Stomach (tissue), 9 donors: ENCODE measurements around the gene PLXNB2. TPM values are rescaled to one million over a fixed set of nuclear protein-coding genes. Genes with fewer than 3 reads are reported as not detected.
A peak's percentile ranks its signal among the peaks of the same experiment; 100 is the strongest.

ENCODE experiments used
- DNase-seq, 2 donors: peaks; one replicate each; pipeline versions ENCODE4 v3.0.0 to v3.0.0-alpha.2; 2013 to 2019
- H3K27ac ChIP-seq, 5 donors: fragments of 200-600 bp in 4 of 5; sonication (generic) in 4 of 5; one replicate each; pipeline ENCODE4 v1.5.1; 2013 to 2019; ENCODE audit warnings: mild to moderate bottlenecking in 1 of 5, moderate library complexity in 1 of 5
- H3K27me3 ChIP-seq, 3 donors: fragments of 200-600 bp; sonication (generic); one replicate each; pipeline ENCODE4 v1.5.1; 2017 to 2019; ENCODE audit warnings: mixed run types in 1 of 3
- H3K36me3 ChIP-seq, 4 donors: fragments of 200-600 bp; sonication (generic); 1 replicate in 3 of 4; 2 replicates in 1 of 4; pipeline ENCODE4 v1.5.1; 2016 to 2019
- H3K4me1 ChIP-seq, 4 donors: fragments of 200-600 bp; sonication (generic); one replicate each; pipeline ENCODE4 v1.5.1; 2016 to 2019
- H3K4me3 ChIP-seq, 4 donors: fragments of 200-600 bp; sonication (generic) in 3 of 4; one replicate each; pipeline ENCODE4 v1.5.1; 2016 to 2019; ENCODE audit warnings: mild to moderate bottlenecking in 1 of 4
- H3K9me3 ChIP-seq, 4 donors: fragments of 200-600 bp; sonication (generic); one replicate each; pipeline ENCODE4 v1.5.1; 2016 to 2019
- EP300 ChIP-seq: sonication (generic); formaldehyde crosslinking; IDR thresholded peaks from one replicate; pipeline ENCODE4 v1.6.1; 2017; ENCODE audit warnings: antibody characterized with exemption
- POLR2A ChIP-seq, 4 donors: fragments of 450-650 bp; IDR thresholded peaks; one replicate each; pipeline ENCODE4 v1.6.1; 2016; ENCODE audit warnings: antibody characterized with exemption in 4 of 4, control low read depth in 2 of 4, mild to moderate bottlenecking in 1 of 4, moderate library complexity in 1 of 4
- POLR2AphosphoS5 ChIP-seq, 3 donors: sonication (generic); formaldehyde crosslinking; IDR thresholded peaks; one replicate each; pipeline ENCODE4 v1.6.1; 2016; ENCODE audit warnings: antibody characterized with exemption in 3 of 3
- WGBS, 5 donors: extraction: QIAGEN DNeasy Blood & Tissue Kit in 3 of 5; methylation state at CpG; one replicate each; pipeline versions ENCODE4 v1.1.5 to v1.1.7; 2013 to 2018; 5-methylcytosine and 5-hydroxymethylcytosine counted together
- intact Hi-C: fragments of 100-400 bp; cut with DNase I; formaldehyde crosslinking; loops from one replicate; pipeline ENCODE4 v1.15.1; 2023; ENCODE audit warnings: low total_unique reads
- polyA plus RNA-seq, 3 donors: library from polyadenylated mRNA; stranded (reverse); fragments of 200-250 nt; gene quantifications; one replicate each; pipeline ENCODE4 v1.2.3, GENCODE V29; 2013
- total RNA-seq, 5 donors: library from RNA; depleted of rRNA; stranded (reverse); fragments of >200 nt; gene quantifications; one replicate each; pipeline versions ENCODE4 v1.1.0 to v1.2.3, GENCODE V29; 2014 to 2016
- TF ChIP-seq, protein P1 (sequence below), 7 experiments: fragments of 450-650 bp in 4 of 7; fragments of 200-600 bp in 3 of 7; sonication (generic) in 3 of 7; IDR thresholded peaks; one replicate each; pipeline ENCODE4 v1.5.1; 2016 to 2019; ENCODE audit warnings: antibody characterized with exemption in 7 of 7, control low read depth in 2 of 7, mild to moderate bottlenecking in 1 of 7
- donor health status: healthy with polysubstance abuse.
- donor health status: Bipolar disorder and iron deficiency.
- donor health status: healthy.

Gene PLXNB2
- total and polyA plus RNA-seq, 8 donors: 50.3 to 648 (median 269) TPM

DNA sequence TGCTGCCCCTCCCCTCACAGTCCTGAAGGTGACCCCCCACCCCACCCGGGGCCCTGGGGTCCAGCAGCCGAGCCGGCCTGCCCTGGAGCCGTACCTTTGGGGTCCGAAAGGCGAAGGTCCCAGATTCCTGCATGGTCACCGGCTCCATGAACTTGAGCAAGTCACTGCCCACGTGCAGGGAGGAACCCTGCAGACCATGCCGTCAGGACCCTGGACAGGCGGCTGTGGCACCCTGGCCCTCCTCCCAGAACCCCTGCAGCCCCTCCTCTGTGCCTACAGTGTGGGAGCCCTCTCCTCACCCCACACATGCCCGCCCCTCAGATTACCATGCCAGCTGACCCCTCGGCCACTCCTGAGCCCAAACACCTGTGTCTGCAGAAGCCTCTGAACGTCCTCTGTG lies 23.0 kb downstream of the PLXNB2 start:
- Histone ChIP-seq H3K9me3 (no peaks in the 10 kb centered on the region), H3K4me1 (peaks cover 59 to 91% (median 80%) of the 10 kb centered on the region in 4 donors), H3K4me3 (peak overlapping the region in 1 of 4 donors; percentile 27), H3K27me3 (no peaks in the 10 kb centered on the region), H3K36me3 (peaks cover 91 to 96% (median 95%) of the 10 kb centered on the region in 4 donors), H3K27ac (peak overlapping the region; percentile 88 to 95 (median 92))
- WGBS, 5 donors: 78 to 87% (median 79%) methylated on average over 10 to 13 of the region's 13 CpGs
- intact Hi-C loops: no loop called here
- no peak for TF ChIP-seq POLR2AphosphoS5 (IDR thresholded peaks at IDR 0.05)
- no peak for TF ChIP-seq EP300
- TF ChIP-seq, protein P1, sequence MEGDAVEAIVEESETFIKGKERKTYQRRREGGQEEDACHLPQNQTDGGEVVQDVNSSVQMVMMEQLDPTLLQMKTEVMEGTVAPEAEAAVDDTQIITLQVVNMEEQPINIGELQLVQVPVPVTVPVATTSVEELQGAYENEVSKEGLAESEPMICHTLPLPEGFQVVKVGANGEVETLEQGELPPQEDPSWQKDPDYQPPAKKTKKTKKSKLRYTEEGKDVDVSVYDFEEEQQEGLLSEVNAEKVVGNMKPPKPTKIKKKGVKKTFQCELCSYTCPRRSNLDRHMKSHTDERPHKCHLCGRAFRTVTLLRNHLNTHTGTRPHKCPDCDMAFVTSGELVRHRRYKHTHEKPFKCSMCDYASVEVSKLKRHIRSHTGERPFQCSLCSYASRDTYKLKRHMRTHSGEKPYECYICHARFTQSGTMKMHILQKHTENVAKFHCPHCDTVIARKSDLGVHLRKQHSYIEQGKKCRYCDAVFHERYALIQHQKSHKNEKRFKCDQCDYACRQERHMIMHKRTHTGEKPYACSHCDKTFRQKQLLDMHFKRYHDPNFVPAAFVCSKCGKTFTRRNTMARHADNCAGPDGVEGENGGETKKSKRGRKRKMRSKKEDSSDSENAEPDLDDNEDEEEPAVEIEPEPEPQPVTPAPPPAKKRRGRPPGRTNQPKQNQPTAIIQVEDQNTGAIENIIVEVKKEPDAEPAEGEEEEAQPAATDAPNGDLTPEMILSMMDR (IDR thresholded peaks at IDR 0.05): no peak
- no peak for TF ChIP-seq POLR2A (IDR thresholded peaks at IDR 0.05)
- DNase-seq: no peak

DNA sequence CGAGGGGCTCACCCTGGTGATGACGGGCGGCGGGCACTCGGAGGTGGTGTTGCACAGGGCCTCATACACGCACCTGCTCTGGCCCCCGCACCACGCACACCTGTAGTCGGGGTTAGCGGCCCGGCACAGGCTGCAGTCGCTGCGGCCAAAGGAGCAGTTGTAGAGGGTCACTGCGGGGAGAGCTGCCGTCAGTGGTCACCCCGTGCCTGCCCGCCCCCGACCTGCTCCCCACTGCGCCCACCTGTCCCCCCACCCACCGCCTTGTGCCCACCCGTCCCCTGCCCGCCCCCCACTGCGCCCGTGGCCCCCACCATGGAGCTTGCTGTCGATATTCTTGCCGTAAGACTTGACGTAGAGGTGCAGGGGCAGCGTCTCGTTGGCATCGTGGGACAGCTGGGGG lies 23.6 kb downstream of the PLXNB2 start:
- intact Hi-C loops: no loop called here
- H3K9me3 ChIP-seq: no peaks in the 10 kb centered on the region
- 87 to 95% (median 92%) methylated on average over 17 to 30 of the region's 30 CpGs for WGBS, 5 donors
- DNase-seq: no peak
- peak overlapping the region; percentile 88 to 95 (median 92) for H3K27ac ChIP-seq
- no peaks in the 10 kb centered on the region for H3K27me3 ChIP-seq
- TF ChIP-seq POLR2A (IDR thresholded peaks at IDR 0.05) (no peak), EP300 (no peak), POLR2AphosphoS5 (IDR thresholded peaks at IDR 0.05) (no peak)
- TF ChIP-seq, protein P1 (IDR thresholded peaks at IDR 0.05): no peak
- H3K4me1 ChIP-seq: peaks cover 52 to 87% (median 75%) of the 10 kb centered on the region in 4 donors
- H3K4me3 ChIP-seq: peak overlapping the region in 2 of 4 donors; percentile 19 to 27
- peaks cover 91 to 96% (median 95%) of the 10 kb centered on the region in 4 donors for H3K36me3 ChIP-seq

DNA sequence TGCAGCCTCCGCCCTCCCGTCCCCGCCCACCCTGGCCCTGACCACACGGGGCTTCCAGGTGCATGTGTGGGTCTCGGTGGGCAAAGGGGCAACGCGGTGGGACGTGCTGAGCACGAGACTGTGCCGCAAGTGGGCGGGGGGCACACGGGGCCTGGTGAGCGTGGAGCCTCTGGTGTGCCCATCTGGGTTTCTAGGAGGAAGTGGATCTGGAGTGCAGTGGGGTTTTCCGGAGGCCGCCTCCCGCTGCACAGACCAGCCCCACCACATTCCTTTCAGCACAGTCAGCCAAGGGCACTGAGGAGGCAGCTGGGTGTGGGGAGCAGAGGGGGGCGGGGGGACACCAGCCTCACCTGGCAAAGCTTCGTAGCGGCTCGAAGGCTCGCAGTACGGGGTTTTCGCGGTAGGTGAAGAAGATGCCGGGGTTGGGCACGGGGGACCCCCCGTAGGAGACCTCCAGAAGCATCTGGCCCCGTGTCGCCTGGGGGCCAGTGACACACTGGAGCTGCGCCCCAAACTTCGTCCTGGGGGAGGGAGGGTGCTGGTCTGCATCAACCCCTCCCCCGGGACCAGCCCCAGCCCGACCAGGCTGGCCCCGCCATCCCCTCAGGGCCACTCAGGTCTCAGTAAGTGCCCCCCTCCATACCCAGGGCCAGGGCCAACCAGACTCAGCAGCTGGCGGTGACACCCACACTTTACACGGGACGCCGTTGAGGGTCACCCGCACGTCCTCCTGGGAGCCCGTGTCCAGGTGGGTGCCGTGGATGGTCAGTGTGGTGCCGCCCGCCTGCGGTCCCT lies 24.9 kb downstream of the PLXNB2 start:
- Histone ChIP-seq H3K4me3 (peak overlapping the region in 3 of 4 donors; percentile 8 to 27 (median 24)), H3K9me3 (no peaks in the 10 kb centered on the region), H3K4me1 (peaks cover 52 to 81% (median 64%) of the 10 kb centered on the region in 4 donors), H3K36me3 (peaks cover 91 to 96% (median 95%) of the 10 kb centered on the region in 4 donors), H3K27ac (peak overlapping the region; percentile 84 to 95 (median 92)), H3K27me3 (no peaks in the 10 kb centered on the region)
- TF ChIP-seq, protein P1 (IDR thresholded peaks at IDR 0.05): no peak
- peak; percentile 33 to 77 (median 62) for TF ChIP-seq POLR2AphosphoS5 (IDR thresholded peaks at IDR 0.05)
- TF ChIP-seq POLR2A (IDR thresholded peaks at IDR 0.05): peak in 1 of 4 donors; percentile 26
- WGBS, 5 donors: 35 to 71% (median 53%) methylated on average over 17 to 45 of the region's 45 CpGs
- intact Hi-C loops: no loop called here
- peak; percentile 91 to 96 for DNase-seq

- H3K27ac ChIP-seq: peak overlapping the region; percentile 84 to 95 (median 92)
- H3K4me1 ChIP-seq: peaks cover 46 to 75% (median 58%) of the 10 kb centered on the region in 4 donors
- peaks cover 91 to 96% (median 95%) of the 10 kb centered on the region in 4 donors for H3K36me3 ChIP-seq
- TF ChIP-seq POLR2A (IDR thresholded peaks at IDR 0.05) (no peak), POLR2AphosphoS5 (IDR thresholded peaks at IDR 0.05) (peak in 2 of 3 donors; percentile 29 to 35)
- TF ChIP-seq, protein P1 (IDR thresholded peaks at IDR 0.05): no peak
- no peaks in the 10 kb centered on the region for H3K27me3 ChIP-seq
- DNase-seq: peak in 1 of 2 donors; percentile 66
- H3K9me3 ChIP-seq: no peaks in the 10 kb centered on the region
- peak overlapping the region in 1 of 4 donors; percentile 21 for H3K4me3 ChIP-seq
- intact Hi-C loops: no loop called here
- 31 to 57% (median 34%) methylated on average over 16 to 25 of the region's 25 CpGs; no CpG with 5 or more reads in 1 of the 5 donors for WGBS, 5 donors
Observed at GRCh38 chr22:50281957-50282356, 25.5 kb downstream of the PLXNB2 start.
